T-helper 17 cell (primary cell): ENCODE measurements around the gene CPEB4. TPM values are rescaled to one million over a fixed set of nuclear protein-coding genes. Genes with fewer than 3 reads are reported as not detected.

Experiments used
- ATAC-seq: fragments of 150-1000 bp; cut with Tn5 transposase; 2 replicates; pipeline ENCODE4 v1.10.0; 2021; ENCODE audit warnings: mild to moderate bottlenecking, moderate library complexity
- DNase-seq, 3 donors: peaks; one replicate each; pipeline versions ENCODE4 v3.0.0 to v3.0.0-alpha.2; 2020 to 2021
- H3K9me3 ChIP-seq: one replicate; pipeline ENCODE4 v1.7.0; 2013; ENCODE audit warnings: low read length, mild to moderate bottlenecking; ENCODE audit not compliant: control insufficient read depth, poor library complexity, severe bottlenecking
- H3K27ac Mint-ChIP-seq: one replicate; pipeline ENCODE4 v1.8.0; 2022; ENCODE audit warnings: mild to moderate bottlenecking, moderate library complexity, mixed read lengths
- H3K27me3 Mint-ChIP-seq: one replicate; pipeline ENCODE4 v1.8.0; 2022; ENCODE audit warnings: mixed read lengths
- H3K36me3 Mint-ChIP-seq: one replicate; pipeline ENCODE4 v1.8.0; 2022; ENCODE audit warnings: low read depth, mixed read lengths
- H3K4me1 Mint-ChIP-seq: one replicate; pipeline ENCODE4 v1.8.0; 2022; ENCODE audit warnings: mild to moderate bottlenecking, mixed read lengths
- H3K4me3 Mint-ChIP-seq: one replicate; pipeline ENCODE4 v1.8.0; 2022; ENCODE audit warnings: mild to moderate bottlenecking, moderate library complexity, mixed read lengths
- total RNA-seq, 4 donors: library from RNA in 2 of 4; stranded (reverse) in 2 of 4; gene quantifications; one replicate each; pipeline ENCODE4 v1.2.3 and lab custom pipeline; 2022 to 2026

Gene CPEB4
- total RNA-seq, 2 donors from 2014 or later, result 25.3 to 33.3 TPM

- H3K27ac Mint-ChIP-seq, result no peak overlapping the region
- ATAC-seq (no peak), DNase-seq (no peak)
- H3K4me3 Mint-ChIP-seq, result no peak overlapping the region
- no peaks in the 10 kb centered on the region for H3K4me1 Mint-ChIP-seq
- H3K36me3 Mint-ChIP-seq, result no peaks in the 10 kb centered on the region
- peaks cover 44% of the 10 kb centered on the region for H3K27me3 Mint-ChIP-seq
- no peaks in the 10 kb centered on the region for H3K9me3 ChIP-seq
Observed at GRCh38 chr5:173984218-173984617, 96.1 kb downstream of the CPEB4 start.

GRCh38 chr5:173988554-173989431 lies 100.6 kb downstream of the CPEB4 start, which contains the start of gene C5orf47:
C5orf47 (plus strand) TSS chr5:173989170; CDS start chr5:173989264, 94 bp downstream.
- H3K36me3 Mint-ChIP-seq, result no peaks in the 10 kb centered on the region
- H3K27me3 Mint-ChIP-seq, result peaks cover 20% of the 10 kb centered on the region
- DNase-seq (no peak), ATAC-seq (no peak)
- H3K27ac Mint-ChIP-seq, result no peak within 1 kb of the TSS
- no peaks in the 10 kb centered on the region for H3K4me1 Mint-ChIP-seq
- H3K9me3 ChIP-seq, result no peaks in the 10 kb centered on the region
- no peak within 1 kb of the TSS for H3K4me3 Mint-ChIP-seq

- H3K9me3 ChIP-seq, result no peaks in the 10 kb centered on the region
- no peak for ATAC-seq
- H3K4me1 Mint-ChIP-seq, result no peaks in the 10 kb centered on the region
- H3K27ac Mint-ChIP-seq, result no peak overlapping the region
- H3K27me3 Mint-ChIP-seq, result peaks cover 27% of the 10 kb centered on the region
- no peak for DNase-seq
- H3K4me3 Mint-ChIP-seq, result no peak overlapping the region
- H3K36me3 Mint-ChIP-seq, result peaks cover 2% of the 10 kb centered on the region
Observed at GRCh38 chr5:173989432-173990082, 101.4 kb downstream of the CPEB4 start.

- Mint-ChIP-seq H3K36me3 (peaks cover 6% of the 10 kb centered on the region), H3K27ac (no peak overlapping the region), H3K4me3 (no peak overlapping the region), H3K27me3 (peaks cover 60% of the 10 kb centered on the region), H3K4me1 (no peaks in the 10 kb centered on the region)
- no peak for ATAC-seq
- no peaks in the 10 kb centered on the region for H3K9me3 ChIP-seq
- DNase-seq, result no peak
Observed at GRCh38 chr5:173997331-173997730, 109.2 kb downstream of the CPEB4 start.

- no peak overlapping the region for H3K27ac Mint-ChIP-seq
- DNase-seq, result no peak
- no peak overlapping the region for H3K4me3 Mint-ChIP-seq
- no peaks in the 10 kb centered on the region for H3K9me3 ChIP-seq
- H3K4me1 Mint-ChIP-seq, result no peaks in the 10 kb centered on the region
- H3K27me3 Mint-ChIP-seq, result peaks cover 59% of the 10 kb centered on the region
- peaks cover 7% of the 10 kb centered on the region for H3K36me3 Mint-ChIP-seq
- ATAC-seq, result no peak
Observed at GRCh38 chr5:173998531-173998930, 110.4 kb downstream of the CPEB4 start.

GRCh38 chr5:174000076-174000475 lies 111.9 kb downstream of the CPEB4 start:
- Mint-ChIP-seq H3K27me3 (peaks cover 52% of the 10 kb centered on the region), H3K4me3 (no peak overlapping the region), H3K27ac (no peak overlapping the region), H3K4me1 (no peaks in the 10 kb centered on the region), H3K36me3 (peaks cover 6% of the 10 kb centered on the region)
- H3K9me3 ChIP-seq, result no peaks in the 10 kb centered on the region
- no peak for ATAC-seq
- DNase-seq, result no peak

GRCh38 chr5:174003795-174004194 lies 115.6 kb downstream of the CPEB4 start:
- H3K9me3 ChIP-seq, result no peaks in the 10 kb centered on the region
- Mint-ChIP-seq H3K27me3 (peaks cover 37% of the 10 kb centered on the region), H3K36me3 (peaks cover 4% of the 10 kb centered on the region), H3K4me3 (no peak overlapping the region), H3K27ac (no peak overlapping the region), H3K4me1 (no peaks in the 10 kb centered on the region)
- DNase-seq (no peak), ATAC-seq (no peak)

GRCh38 chr5:174008922-174009321 lies 120.8 kb downstream of the CPEB4 start:
- no peaks in the 10 kb centered on the region for H3K9me3 ChIP-seq
- Mint-ChIP-seq H3K27me3 (peaks cover 11% of the 10 kb centered on the region), H3K4me3 (no peak overlapping the region), H3K4me1 (no peaks in the 10 kb centered on the region), H3K36me3 (peaks cover 2% of the 10 kb centered on the region), H3K27ac (no peak overlapping the region)
- DNase-seq, result no peak
- no peak for ATAC-seq

- Mint-ChIP-seq H3K4me1 (no peaks in the 10 kb centered on the region), H3K4me3 (no peak overlapping the region), H3K27ac (no peak overlapping the region), H3K27me3 (peaks cover 10% of the 10 kb centered on the region), H3K36me3 (peaks cover 2% of the 10 kb centered on the region)
- ATAC-seq (no peak), DNase-seq (no peak)
- H3K9me3 ChIP-seq, result no peaks in the 10 kb centered on the region
Observed at GRCh38 chr5:174010365-174010764, 122.2 kb downstream of the CPEB4 start.

GRCh38 chr5:174011441-174011840 lies 123.3 kb downstream of the CPEB4 start:
- no peak overlapping the region for H3K4me3 Mint-ChIP-seq
- peaks cover 4% of the 10 kb centered on the region for H3K27me3 Mint-ChIP-seq
- no peaks in the 10 kb centered on the region for H3K4me1 Mint-ChIP-seq
- DNase-seq (no peak), ATAC-seq (no peak)
- H3K9me3 ChIP-seq, result no peaks in the 10 kb centered on the region
- no peak overlapping the region for H3K27ac Mint-ChIP-seq
- H3K36me3 Mint-ChIP-seq, result no peaks in the 10 kb centered on the region

Other genes starting within 250 kb of the CPEB4 start
- under 1 TPM in 1 of 2 donors, not detected in 1; 0.22 TPM for gene C5orf47, start 100.8 kb downstream of the CPEB4 start, total RNA-seq
- gene NSG2, start 157.4 kb downstream of the CPEB4 start, total RNA-seq, result not detected